ENCODE results near the gene IMPDH1. TPM values are rescaled to one million over a fixed set of nuclear protein-coding genes. Genes with fewer than 3 reads are reported as not detected.

The IMPDH1 gene
- total and polyA plus RNA-seq, 9 of the 15 experiments (the other 6 are each of a cell fraction or from before 2014, with no cell fraction given) = 0.80 to 118 (median 64.3) TPM

DNA sequence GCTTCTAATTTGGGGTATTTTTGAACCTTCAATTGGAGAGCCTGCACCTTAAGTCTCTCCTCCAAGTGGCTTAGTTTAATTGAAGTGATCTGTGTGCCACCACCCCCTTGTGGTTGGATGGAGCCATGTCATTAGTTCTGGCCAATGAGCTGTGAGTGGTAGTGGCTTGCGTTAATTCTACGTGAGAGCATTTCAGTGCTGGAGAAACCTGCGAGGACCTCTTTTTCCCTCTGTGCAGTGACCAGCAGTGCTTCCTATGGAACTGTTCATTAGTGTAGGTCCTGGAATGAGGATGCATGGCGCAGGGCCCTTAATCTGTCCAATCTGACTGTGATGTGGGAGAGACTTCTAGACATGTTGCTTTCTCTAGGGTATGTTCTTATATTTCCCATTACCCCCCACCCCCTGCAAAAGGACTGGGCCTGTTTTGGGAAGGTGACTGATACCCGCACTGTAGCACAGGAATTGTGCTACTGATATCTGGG, 49.7 kb upstream of the IMPDH1 start (continued):
- TF ChIP-seq RFX5 (IDR thresholded peaks at IDR 0.05; ENCODE audit: low read depth, low read length) (no peak), RBBP5 (IDR thresholded peaks at IDR 0.05; ENCODE audit: borderline replicate concordance, insufficient read depth, low read length, poor library complexity, severe bottlenecking) (peak; percentile 34), KDM1A (IDR thresholded peaks at IDR 0.05) (no peak), NEUROD1 (IDR thresholded peaks at IDR 0.05; ENCODE audit: borderline replicate concordance, low read depth, low read length, partially characterized antibody) (no peak), MEIS2 (IDR thresholded peaks at IDR 0.05; ENCODE audit: partially characterized antibody) (no peak), ZEB2 (IDR thresholded peaks at IDR 0.05) (no peak), PHB (CRISPR knock-in tag; IDR thresholded peaks at IDR 0.05) (no peak), NCOR1 (IDR thresholded peaks at IDR 0.05) (no peak), NR2F6 (CRISPR knock-in tag; IDR thresholded peaks at IDR 0.05) (no peak), ATF1 (CRISPR knock-in tag; IDR thresholded peaks at IDR 0.05) (no peak), ATF1 (tag; IDR thresholded peaks at IDR 0.05) (peak; percentile 50), KAT2B (IDR thresholded peaks at IDR 0.05; ENCODE audit: low read depth, low read length) (no peak), MCM3 (IDR thresholded peaks at IDR 0.05) (no peak), NFATC3 (IDR thresholded peaks at IDR 0.05) (no peak), RB1 (IDR thresholded peaks at IDR 0.05; ENCODE audit: low read depth) (peak; percentile 39; the same call in 1 of the 2 replicates), LARP7 (IDR thresholded peaks at IDR 0.05) (no peak), CTCF (IDR thresholded peaks at IDR 0.05 in 2 of 3, conservative IDR thresholded peaks at IDR 0.05 in 1 of 3; ENCODE audit: insufficient read depth in 2 of 3, low read depth in 1 of 3, low read length in 3 of 3) (peak; percentile 89 to 95 (median 91)), PHTF2 (CRISPR knock-in tag; IDR thresholded peaks at IDR 0.05) (no peak), NONO (IDR thresholded peaks at IDR 0.05; ENCODE audit: low read depth in 2 of 2, low read length in 1 of 2) (no peak), SP1 (CRISPR knock-in tag; IDR thresholded peaks at IDR 0.05) (no peak)
- TF ChIP-seq, protein P1, sequence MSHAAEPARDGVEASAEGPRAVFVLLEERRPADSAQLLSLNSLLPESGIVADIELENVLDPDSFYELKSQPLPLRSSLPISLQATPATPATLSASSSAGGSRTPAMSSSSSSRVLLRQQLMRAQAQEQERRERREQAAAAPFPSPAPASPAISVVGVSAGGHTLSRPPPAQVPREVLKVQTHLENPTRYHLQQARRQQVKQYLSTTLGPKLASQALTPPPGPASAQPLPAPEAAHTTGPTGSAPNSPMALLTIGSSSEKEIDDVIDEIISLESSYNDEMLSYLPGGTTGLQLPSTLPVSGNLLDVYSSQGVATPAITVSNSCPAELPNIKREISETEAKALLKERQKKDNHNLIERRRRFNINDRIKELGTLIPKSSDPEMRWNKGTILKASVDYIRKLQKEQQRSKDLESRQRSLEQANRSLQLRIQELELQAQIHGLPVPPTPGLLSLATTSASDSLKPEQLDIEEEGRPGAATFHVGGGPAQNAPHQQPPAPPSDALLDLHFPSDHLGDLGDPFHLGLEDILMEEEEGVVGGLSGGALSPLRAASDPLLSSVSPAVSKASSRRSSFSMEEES (CRISPR knock-in tag; IDR thresholded peaks at IDR 0.05) = no peak
- TF ChIP-seq, protein P2, sequence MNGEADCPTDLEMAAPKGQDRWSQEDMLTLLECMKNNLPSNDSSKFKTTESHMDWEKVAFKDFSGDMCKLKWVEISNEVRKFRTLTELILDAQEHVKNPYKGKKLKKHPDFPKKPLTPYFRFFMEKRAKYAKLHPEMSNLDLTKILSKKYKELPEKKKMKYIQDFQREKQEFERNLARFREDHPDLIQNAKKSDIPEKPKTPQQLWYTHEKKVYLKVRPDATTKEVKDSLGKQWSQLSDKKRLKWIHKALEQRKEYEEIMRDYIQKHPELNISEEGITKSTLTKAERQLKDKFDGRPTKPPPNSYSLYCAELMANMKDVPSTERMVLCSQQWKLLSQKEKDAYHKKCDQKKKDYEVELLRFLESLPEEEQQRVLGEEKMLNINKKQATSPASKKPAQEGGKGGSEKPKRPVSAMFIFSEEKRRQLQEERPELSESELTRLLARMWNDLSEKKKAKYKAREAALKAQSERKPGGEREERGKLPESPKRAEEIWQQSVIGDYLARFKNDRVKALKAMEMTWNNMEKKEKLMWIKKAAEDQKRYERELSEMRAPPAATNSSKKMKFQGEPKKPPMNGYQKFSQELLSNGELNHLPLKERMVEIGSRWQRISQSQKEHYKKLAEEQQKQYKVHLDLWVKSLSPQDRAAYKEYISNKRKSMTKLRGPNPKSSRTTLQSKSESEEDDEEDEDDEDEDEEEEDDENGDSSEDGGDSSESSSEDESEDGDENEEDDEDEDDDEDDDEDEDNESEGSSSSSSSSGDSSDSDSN (IDR thresholded peaks at IDR 0.05; ENCODE audit: borderline replicate concordance in 1 of 2, low read depth in 2 of 2, low read length in 2 of 2) = 0 out of 4 replicates have a peak, but pooled peaks have one; percentile 24 to 27
- TF ChIP-seq, protein P3, sequence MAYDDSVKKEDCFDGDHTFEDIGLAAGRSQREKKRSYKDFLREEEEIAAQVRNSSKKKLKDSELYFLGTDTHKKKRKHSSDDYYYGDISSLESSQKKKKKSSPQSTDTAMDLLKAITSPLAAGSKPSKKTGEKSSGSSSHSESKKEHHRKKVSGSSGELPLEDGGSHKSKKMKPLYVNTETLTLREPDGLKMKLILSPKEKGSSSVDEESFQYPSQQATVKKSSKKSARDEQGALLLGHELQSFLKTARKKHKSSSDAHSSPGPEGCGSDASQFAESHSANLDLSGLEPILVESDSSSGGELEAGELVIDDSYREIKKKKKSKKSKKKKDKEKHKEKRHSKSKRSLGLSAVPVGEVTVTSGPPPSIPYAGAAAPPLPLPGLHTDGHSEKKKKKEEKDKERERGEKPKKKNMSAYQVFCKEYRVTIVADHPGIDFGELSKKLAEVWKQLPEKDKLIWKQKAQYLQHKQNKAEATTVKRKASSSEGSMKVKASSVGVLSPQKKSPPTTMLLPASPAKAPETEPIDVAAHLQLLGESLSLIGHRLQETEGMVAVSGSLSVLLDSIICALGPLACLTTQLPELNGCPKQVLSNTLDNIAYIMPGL (CRISPR knock-in tag; IDR thresholded peaks at IDR 0.05) = no peak
